CD8-positive, alpha-beta memory T cell (primary cell): ENCODE data around the gene RAP1GAP2. TPM values are rescaled to one million over a fixed set of nuclear protein-coding genes. Genes with fewer than 3 reads are reported as not detected.

ENCODE experiments used
- CTCF ChIA-PET: fragments of 350-600 bp; sonication (Branson Sonifier 250); formaldehyde crosslinking; loops from one replicate; lab custom pipeline; 2021; ENCODE audit warnings: antibody characterized with exemption; lab: Charles Lee
- POLR2A ChIA-PET: fragments of 350-600 bp; sonication (Branson Sonifier 250); formaldehyde crosslinking; loops from one replicate; lab custom pipeline; 2021; ENCODE audit warnings: antibody characterized with exemption; lab: Charles Lee
- DNase-seq, 5 donors: peaks; one replicate each; pipeline versions ENCODE4 v3.0.0 to v3.0.0-alpha.2; 2020 to 2022; ENCODE audit warnings: mixed read lengths in 1 of 5
- H3K27ac ChIP-seq: one replicate; pipeline ENCODE4 v1.7.0; 2013; ENCODE audit warnings: low read depth, mild to moderate bottlenecking, low read length, moderate library complexity
- H3K27me3 ChIP-seq: 2 replicates; pipeline ENCODE4 v1.7.0; 2013; ENCODE audit warnings: low read length, mild to moderate bottlenecking; ENCODE audit not compliant: insufficient read depth, poor library complexity, severe bottlenecking
- H3K36me3 ChIP-seq: 2 replicates; pipeline ENCODE4 v1.7.0; 2013; ENCODE audit warnings: mild to moderate bottlenecking, low read length, moderate library complexity; ENCODE audit not compliant: insufficient read depth
- H3K4me1 ChIP-seq: 2 replicates; pipeline ENCODE4 v1.7.0; 2013; ENCODE audit warnings: mild to moderate bottlenecking, low read length, moderate library complexity; ENCODE audit not compliant: insufficient read depth
- H3K4me3 ChIP-seq: 2 replicates; pipeline ENCODE4 v1.7.0; 2013; ENCODE audit warnings: mild to moderate bottlenecking, low read length
- H3K9me3 ChIP-seq: 2 replicates; pipeline ENCODE4 v1.7.0; 2013; ENCODE audit warnings: mild to moderate bottlenecking, low read length
- H3K27ac Mint-ChIP-seq, 8 donors: one replicate each; pipeline ENCODE4 v1.8.0; 2020 to 2021; ENCODE audit warnings: mixed read lengths in 8 of 8, mild to moderate bottlenecking in 6 of 8, inconsistent platforms in 3 of 8, moderate library complexity in 3 of 8
- H3K27me3 Mint-ChIP-seq, 2 donors: one replicate each; pipeline ENCODE4 v1.8.0; 2020 to 2021; ENCODE audit warnings: mixed read lengths in 2 of 2, mild to moderate bottlenecking in 1 of 2, moderate library complexity in 1 of 2
- H3K36me3 Mint-ChIP-seq, 3 donors: one replicate each; pipeline ENCODE4 v1.8.0; 2020 to 2021; ENCODE audit warnings: mixed read lengths in 3 of 3, inconsistent platforms in 1 of 3, mild to moderate bottlenecking in 1 of 3
- H3K4me1 Mint-ChIP-seq, 3 donors: one replicate each; pipeline ENCODE4 v1.8.0; 2020 to 2021; ENCODE audit warnings: mixed read lengths in 3 of 3, inconsistent platforms in 1 of 3, mild to moderate bottlenecking in 1 of 3
- H3K4me3 Mint-ChIP-seq, 7 donors: one replicate each; pipeline ENCODE4 v1.8.0; 2020 to 2021; ENCODE audit warnings: mixed read lengths in 7 of 7, mild to moderate bottlenecking in 6 of 7, moderate library complexity in 4 of 7, inconsistent platforms in 2 of 7
- H3K9me3 Mint-ChIP-seq, 5 donors: one replicate each; pipeline ENCODE4 v1.8.0; 2020 to 2022; ENCODE audit warnings: mixed read lengths in 5 of 5, mild to moderate bottlenecking in 3 of 5, moderate library complexity in 2 of 5, inconsistent platforms in 1 of 5
- polyA plus RNA-seq: library from polyadenylated mRNA; unstranded; fragments of 300-500 nt; fragmentation: Illumina TruSeq; gene quantifications from one replicate; pipeline ENCODE4 v1.2.3, GENCODE V29; 2021
- total RNA-seq, 2 experiments: library from RNA; stranded (reverse); gene quantifications; one replicate each; pipeline ENCODE4 v1.2.3, GENCODE V29; 2021

Gene RAP1GAP2
- total and polyA plus RNA-seq, 3 experiments from 2014 or later: 1.2 to 6.3 (median 1.4) TPM

GRCh38 chr17:2770129-2770528, 26.1 kb upstream of the RAP1GAP2 start:
- POLR2A ChIA-PET: no interaction called here
- Mint-ChIP-seq H3K36me3 (peaks cover 0 to 6% (median 0%) of the 10 kb centered on the region in 3 donors), H3K4me3 (no peak overlapping the region), H3K4me1 (peaks cover 0 to 2% (median 0%) of the 10 kb centered on the region in 3 donors), H3K27me3 (peaks cover 22 to 38% of the 10 kb centered on the region in 2 donors), H3K27ac (no peak overlapping the region), H3K9me3 (peaks cover 0 to 1% (median 0%) of the 10 kb centered on the region in 5 donors)
- no peaks in the 10 kb centered on the region for H3K27me3 ChIP-seq
- DNase-seq: no peak
- H3K4me1 ChIP-seq: no peaks in the 10 kb centered on the region
- H3K36me3 ChIP-seq: no peaks in the 10 kb centered on the region
- no peak overlapping the region for H3K27ac ChIP-seq
- no peaks in the 10 kb centered on the region for H3K9me3 ChIP-seq
- no peak overlapping the region for H3K4me3 ChIP-seq
- CTCF ChIA-PET: interaction anchor here (1.8 kb wide), 1 partner anchor 16 kb away, joined by 4 read pairs; no protein-coding TSS in a partner anchor

GRCh38 chr17:2775206-2775605, 21.0 kb upstream of the RAP1GAP2 start:
- peaks cover 5 to 15% (median 6%) of the 10 kb centered on the region in 3 donors for H3K4me1 Mint-ChIP-seq
- Histone ChIP-seq H3K4me3 (no peak overlapping the region), H3K27ac (no peak overlapping the region), H3K36me3 (no peaks in the 10 kb centered on the region), H3K4me1 (peaks cover 3% of the 10 kb centered on the region), H3K9me3 (no peaks in the 10 kb centered on the region), H3K27me3 (peaks cover 22% of the 10 kb centered on the region)
- DNase-seq: no peak
- ChIA-PET POLR2A (no interaction called here), CTCF (interaction anchor here (3.2 kb wide), 1 partner anchor 11 kb away, joined by 14 read pairs; no protein-coding TSS in a partner anchor)
- peak overlapping the region in 3 of 7 donors; percentile 15 to 48 (median 34) for H3K4me3 Mint-ChIP-seq
- H3K9me3 Mint-ChIP-seq: peaks cover 0 to 2% (median 0%) of the 10 kb centered on the region in 5 donors
- peaks cover 0 to 6% (median 0%) of the 10 kb centered on the region in 3 donors for H3K36me3 Mint-ChIP-seq
- no peak overlapping the region for H3K27ac Mint-ChIP-seq
- peaks cover 30 to 48% of the 10 kb centered on the region in 2 donors for H3K27me3 Mint-ChIP-seq

GRCh38 chr17:2776589-2777241, 19.5 kb upstream of the RAP1GAP2 start:
- no peak for DNase-seq
- peak overlapping the region in 1 of 8 donors; percentile 37 for H3K27ac Mint-ChIP-seq
- peaks cover 33 to 44% of the 10 kb centered on the region in 2 donors for H3K27me3 Mint-ChIP-seq
- ChIA-PET CTCF (interaction anchor here (1.1 to 3.2 kb wide), 2 partner anchors 10 to 15 kb away, joined by 4 to 14 read pairs; no protein-coding TSS in a partner anchor), POLR2A (no interaction called here)
- peaks cover 0 to 6% (median 0%) of the 10 kb centered on the region in 3 donors for H3K36me3 Mint-ChIP-seq
- no peaks in the 10 kb centered on the region for H3K9me3 ChIP-seq
- peak overlapping the region in 5 of 7 donors; percentile 58 to 66 (median 60) for H3K4me3 Mint-ChIP-seq
- no peak overlapping the region for H3K4me3 ChIP-seq
- H3K27ac ChIP-seq: no peak overlapping the region
- peaks cover 3% of the 10 kb centered on the region for H3K4me1 ChIP-seq
- H3K9me3 Mint-ChIP-seq: peaks cover 0 to 2% (median 0%) of the 10 kb centered on the region in 5 donors
- H3K27me3 ChIP-seq: peaks cover 22% of the 10 kb centered on the region
- no peaks in the 10 kb centered on the region for H3K36me3 ChIP-seq
- peaks cover 5 to 15% (median 13%) of the 10 kb centered on the region in 3 donors for H3K4me1 Mint-ChIP-seq

GRCh38 chr17:2777242-2777867, 18.9 kb upstream of the RAP1GAP2 start:
- Mint-ChIP-seq H3K27me3 (peaks cover 33 to 44% of the 10 kb centered on the region in 2 donors), H3K36me3 (peaks cover 0 to 6% (median 0%) of the 10 kb centered on the region in 3 donors), H3K4me3 (peak overlapping the region in 5 of 7 donors; percentile 58 to 66 (median 60)), H3K4me1 (peaks cover 5 to 15% (median 13%) of the 10 kb centered on the region in 3 donors), H3K9me3 (peaks cover 0 to 2% (median 0%) of the 10 kb centered on the region in 5 donors), H3K27ac (peak overlapping the region in 1 of 8 donors; percentile 37)
- Histone ChIP-seq H3K27ac (no peak overlapping the region), H3K4me3 (no peak overlapping the region), H3K9me3 (no peaks in the 10 kb centered on the region), H3K36me3 (no peaks in the 10 kb centered on the region), H3K4me1 (peaks cover 3% of the 10 kb centered on the region), H3K27me3 (peaks cover 22% of the 10 kb centered on the region)
- ChIA-PET POLR2A (no interaction called here), CTCF (interaction anchor here (1.1 to 3.2 kb wide), 2 partner anchors 9 to 14 kb away, joined by 4 to 14 read pairs; no protein-coding TSS in a partner anchor)
- DNase-seq: no peak

- no peaks in the 10 kb centered on the region for H3K36me3 ChIP-seq
- no peak overlapping the region for H3K27ac ChIP-seq
- H3K27me3 ChIP-seq: peaks cover 22% of the 10 kb centered on the region
- H3K9me3 Mint-ChIP-seq: peaks cover 0 to 2% (median 0%) of the 10 kb centered on the region in 5 donors
- ChIA-PET POLR2A (interaction anchor here (0.6 kb wide), 1 partner anchor 16 kb away, joined by 3 read pairs; no protein-coding TSS in a partner anchor), CTCF (interaction anchor here (1.5 to 3.2 kb wide), 2 partner anchors 8 to 59 kb away, joined by 4 to 14 read pairs; no protein-coding TSS in a partner anchor)
- no peak for DNase-seq
- H3K27me3 Mint-ChIP-seq: peaks cover 31 to 34% of the 10 kb centered on the region in 2 donors
- peaks cover 5 to 15% (median 13%) of the 10 kb centered on the region in 3 donors for H3K4me1 Mint-ChIP-seq
- no peak overlapping the region for H3K4me3 Mint-ChIP-seq
- H3K4me1 ChIP-seq: peaks cover 3% of the 10 kb centered on the region
- H3K27ac Mint-ChIP-seq: no peak overlapping the region
- no peak overlapping the region for H3K4me3 ChIP-seq
- no peaks in the 10 kb centered on the region for H3K36me3 Mint-ChIP-seq
- H3K9me3 ChIP-seq: no peaks in the 10 kb centered on the region
Observed at GRCh38 chr17:2778489-2778888, 17.7 kb upstream of the RAP1GAP2 start.

GRCh38 chr17:2779545-2779944, 16.7 kb upstream of the RAP1GAP2 start:
- no peaks in the 10 kb centered on the region for H3K36me3 Mint-ChIP-seq
- Histone ChIP-seq H3K36me3 (no peaks in the 10 kb centered on the region), H3K27ac (no peak overlapping the region), H3K27me3 (peaks cover 22% of the 10 kb centered on the region), H3K9me3 (no peaks in the 10 kb centered on the region), H3K4me3 (no peak overlapping the region), H3K4me1 (peaks cover 3% of the 10 kb centered on the region)
- H3K4me3 Mint-ChIP-seq: peak overlapping the region in 2 of 7 donors; percentile 20 to 37
- peaks cover 0 to 2% (median 0%) of the 10 kb centered on the region in 5 donors for H3K9me3 Mint-ChIP-seq
- H3K27ac Mint-ChIP-seq: no peak overlapping the region
- peaks cover 5 to 15% (median 13%) of the 10 kb centered on the region in 3 donors for H3K4me1 Mint-ChIP-seq
- CTCF ChIA-PET: interaction anchor here (1.5 kb wide), 1 partner anchor 57 kb away, joined by 4 read pairs; no protein-coding TSS in a partner anchor
- H3K27me3 Mint-ChIP-seq: peaks cover 25 to 28% of the 10 kb centered on the region in 2 donors
- no peak for DNase-seq
- POLR2A ChIA-PET: no interaction called here

DNA sequence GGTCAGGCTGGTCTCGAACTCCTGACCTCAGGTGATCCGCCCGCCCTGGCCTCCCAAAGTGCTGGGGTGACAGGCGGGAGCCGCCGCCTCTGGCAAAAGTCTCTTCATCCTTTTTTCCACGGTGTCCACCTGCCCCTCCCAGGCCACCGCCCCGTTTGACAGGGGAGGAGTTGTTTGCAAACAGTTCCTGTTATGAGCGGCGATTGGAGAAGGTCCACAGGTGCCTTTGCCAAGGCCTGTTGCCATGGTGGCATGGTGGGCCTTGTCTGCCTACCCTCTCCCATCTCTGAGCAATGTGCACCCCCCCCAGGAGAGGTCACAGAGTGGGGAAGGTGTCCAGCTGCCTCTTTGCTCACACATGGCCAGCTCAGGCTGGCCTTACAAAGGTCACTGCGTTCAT, 16.0 kb upstream of the RAP1GAP2 start:
- Histone ChIP-seq H3K27ac (no peak overlapping the region), H3K4me3 (no peak overlapping the region), H3K36me3 (no peaks in the 10 kb centered on the region), H3K9me3 (no peaks in the 10 kb centered on the region), H3K4me1 (peaks cover 3% of the 10 kb centered on the region), H3K27me3 (peaks cover 22% of the 10 kb centered on the region)
- Mint-ChIP-seq H3K27me3 (peaks cover 21% of the 10 kb centered on the region in 2 donors), H3K27ac (no peak overlapping the region), H3K9me3 (no peaks in the 10 kb centered on the region), H3K36me3 (no peaks in the 10 kb centered on the region), H3K4me3 (no peak overlapping the region), H3K4me1 (peaks cover 5 to 13% (median 11%) of the 10 kb centered on the region in 3 donors)
- ChIA-PET CTCF (interaction anchor here (1.3 kb wide), 1 partner anchor 36 kb away, joined by 3 read pairs; no protein-coding TSS in a partner anchor), POLR2A (no interaction called here)
- DNase-seq: no peak
